IMR-90 (cell line): ENCODE results near the gene HSD17B14. TPM values are rescaled to one million over a fixed set of nuclear protein-coding genes. Genes with fewer than 3 reads are reported as not detected.

Experiments
- ATAC-seq: fragments of 200-7000 bp; cut with Tn5 transposase; 2 replicates; pipeline ENCODE4 v1.9.1; 2020; ENCODE audit warnings: low read depth, mild to moderate bottlenecking, moderate library complexity
- BruUV-seq: library from RNA; stranded (reverse); fragments of 400-500 nt; replicated peaks from 2 replicates; lab custom pipeline; 2021; lab: Mats Ljungman, UMichigan
- CTCF ChIA-PET: fragments of 300-600 bp; formaldehyde crosslinking; extraction: SDS; loops from one replicate; lab custom pipeline; 2021; ENCODE audit warnings: antibody characterized with exemption; lab: Yijun Ruan, JAX
- POLR2A ChIA-PET: fragments of 300-600 bp; sonication (Branson Sonifier 250); formaldehyde crosslinking; loops from one replicate; lab custom pipeline; 2022; ENCODE audit warnings: antibody characterized with exemption; ENCODE audit not compliant: unreplicated experiment; lab: Charles Lee
- DNase-seq: peaks from one replicate; pipeline ENCODE4 v3.0.0; 2013
- H2AFZ ChIP-seq: replicated peaks from 2 replicates; pipeline ENCODE3; 2013; ENCODE audit warnings: low read length, mild to moderate bottlenecking; ENCODE audit not compliant: poor library complexity
- H2AK5ac ChIP-seq: 2 replicates; pipeline ENCODE4 v1.6.1; 2013; ENCODE audit warnings: low read depth, low read length, inconsistent platforms
- H2AK9ac ChIP-seq: replicated peaks from 2 replicates; pipeline ENCODE3; 2013; ENCODE audit warnings: mild to moderate bottlenecking, low read depth, low read length, moderate library complexity; ENCODE audit not compliant: poor library complexity
- H2BK120ac ChIP-seq: 2 replicates; pipeline ENCODE4 v1.6.1; 2013; ENCODE audit warnings: low read depth, low read length, inconsistent platforms
- H2BK15ac ChIP-seq: 3 replicates; pipeline ENCODE4 v1.6.1; 2013; ENCODE audit warnings: low read depth, low read length, inconsistent platforms
- H2BK20ac ChIP-seq: 2 replicates; pipeline ENCODE4 v1.6.1; 2013; ENCODE audit warnings: low read depth, mild to moderate bottlenecking, inconsistent platforms, low read length, moderate library complexity
- H2BK5ac ChIP-seq: 2 replicates; pipeline ENCODE4 v1.6.1; 2013; ENCODE audit warnings: mild to moderate bottlenecking, low read depth, low read length, inconsistent platforms; ENCODE audit not compliant: poor library complexity, severe bottlenecking
- H3K14ac ChIP-seq: replicated peaks from 2 replicates; pipeline ENCODE4 v1.6.1; 2013; ENCODE audit warnings: low read depth, low read length, inconsistent platforms
- H3K18ac ChIP-seq: 2 replicates; pipeline ENCODE4 v1.6.1; 2013; ENCODE audit warnings: low read depth, low read length, control low read depth
- H3K23ac ChIP-seq: 2 replicates; pipeline ENCODE4 v1.6.1; 2013; ENCODE audit warnings: low read depth, low read length, inconsistent platforms
- H3K27ac ChIP-seq: 2 replicates; pipeline ENCODE4 v1.5.1; 2013; ENCODE audit warnings: mild to moderate bottlenecking, control low read depth, low read length; ENCODE audit not compliant: insufficient read depth
- H3K27me3 ChIP-seq: 2 replicates; pipeline ENCODE4 v1.6.1; 2013; ENCODE audit warnings: low read length; ENCODE audit not compliant: control insufficient read depth, insufficient read depth
- H3K36me3 ChIP-seq: 2 replicates; pipeline ENCODE4 v1.6.1; 2013; ENCODE audit warnings: low read length, mixed read lengths; ENCODE audit not compliant: control insufficient read depth, insufficient read depth
- H3K4ac ChIP-seq: 2 replicates; pipeline ENCODE4 v1.6.1; 2013; ENCODE audit warnings: low read depth, low read length, inconsistent platforms
- H3K4me1 ChIP-seq: 2 replicates; pipeline ENCODE4 v1.6.1; 2013; ENCODE audit warnings: low read length, mixed read lengths; ENCODE audit not compliant: control insufficient read depth, insufficient read depth
- H3K4me2 ChIP-seq: 2 replicates; pipeline ENCODE4 v1.6.1; 2013; ENCODE audit warnings: low read depth, mild to moderate bottlenecking, control low read depth, low read length, moderate library complexity
- H3K4me3 ChIP-seq: 2 replicates; pipeline ENCODE4 v1.5.1; 2013; ENCODE audit warnings: low read depth, mild to moderate bottlenecking, control low read depth, low read length, moderate library complexity; ENCODE audit not compliant: insufficient read depth
- H3K56ac ChIP-seq: 2 replicates; pipeline ENCODE4 v1.6.1; 2013; ENCODE audit warnings: low read length, inconsistent platforms; ENCODE audit not compliant: insufficient read depth; ENCODE audit errors: extremely low read depth
- H3K79me1 ChIP-seq, 2 experiments: 2 replicates each; pipeline ENCODE4 v1.6.1; 2013; ENCODE audit warnings: low read length in 2 of 2, inconsistent platforms in 1 of 2, low read depth in 1 of 2
- H3K9ac ChIP-seq: 2 replicates; pipeline ENCODE4 v1.6.1; 2013; ENCODE audit warnings: low read depth, low read length, control low read depth
- H3K9me1 ChIP-seq: 2 replicates; pipeline ENCODE4 v1.6.1; 2013; ENCODE audit warnings: low read length, inconsistent platforms; ENCODE audit not compliant: insufficient read depth
- H3K9me3 ChIP-seq: 2 replicates; pipeline ENCODE4 v1.6.1; 2013; ENCODE audit warnings: low read length; ENCODE audit not compliant: control insufficient read depth, insufficient read depth
- H4K20me1 ChIP-seq: 2 replicates; pipeline ENCODE4 v1.6.1; 2013; ENCODE audit warnings: low read length, inconsistent platforms; ENCODE audit not compliant: insufficient read depth
- H4K5ac ChIP-seq: 2 replicates; pipeline ENCODE4 v1.6.1; 2013; ENCODE audit warnings: mild to moderate bottlenecking, low read depth, low read length, control low read depth
- H4K8ac ChIP-seq, 2 experiments: 2 replicates each; pipeline ENCODE4 v1.6.1; 2013; ENCODE audit warnings: low read depth in 2 of 2, low read length in 2 of 2, control low read depth in 1 of 2, inconsistent platforms in 1 of 2
- H4K91ac ChIP-seq: 2 replicates; pipeline ENCODE4 v1.6.1; 2013; ENCODE audit warnings: low read depth, low read length, inconsistent platforms; ENCODE audit not compliant: insufficient read depth
- BHLHE40 ChIP-seq: fragments of 150-350 bp; IDR thresholded peaks from 2 replicates; pipeline ENCODE4 v1.6.1; 2016; ENCODE audit warnings: mild to moderate bottlenecking, low read depth, low read length
- CEBPB ChIP-seq: IDR thresholded peaks from 2 replicates; pipeline ENCODE4 v1.6.1; 2012; ENCODE audit warnings: low read depth, low read length, improper control_type of control experiment
- CHD1 ChIP-seq: IDR thresholded peaks from 2 replicates; pipeline ENCODE4 v1.6.1; 2012; ENCODE audit warnings: low read depth, low read length, improper control_type of control experiment
- CTCF ChIP-seq: conservative IDR thresholded peaks from 2 replicates; pipeline ENCODE4 v1.5.1; 2012; ENCODE audit warnings: mild to moderate bottlenecking, low read depth, low read length, improper control_type of control experiment
- ELK1 ChIP-seq: fragments of 150-350 bp; IDR thresholded peaks from 2 replicates; pipeline ENCODE4 v1.6.1; 2016; ENCODE audit warnings: low read depth, mild to moderate bottlenecking, low read length, moderate library complexity, borderline replicate concordance
- FOS ChIP-seq: fragments of 150-350 bp; IDR thresholded peaks from 2 replicates; pipeline ENCODE4 v1.6.1; 2016; ENCODE audit warnings: low read depth, low read length
- MAFK ChIP-seq: IDR thresholded peaks from 2 replicates; pipeline ENCODE4 v1.6.1; 2012; ENCODE audit warnings: low read depth, low read length, improper control_type of control experiment
- MAZ ChIP-seq: IDR thresholded peaks from 2 replicates; pipeline ENCODE4 v1.6.1; 2012; ENCODE audit warnings: low read depth, mild to moderate bottlenecking, low read length, improper control_type of control experiment, moderate library complexity, borderline replicate concordance
- MXI1 ChIP-seq: IDR thresholded peaks from 2 replicates; pipeline ENCODE4 v1.6.1; 2012; ENCODE audit warnings: low read depth, mild to moderate bottlenecking, low read length, moderate library complexity, borderline replicate concordance
- NFE2L2 ChIP-seq: fragments of 150-350 bp; IDR thresholded peaks from 2 replicates; pipeline ENCODE4 v1.6.1; 2016; ENCODE audit warnings: low read depth, mild to moderate bottlenecking, low read length
- POLR2A ChIP-seq: IDR thresholded peaks from 2 replicates; pipeline ENCODE4 v1.6.1; 2012; ENCODE audit warnings: mild to moderate bottlenecking, low read depth, low read length
- RAD21 ChIP-seq: IDR thresholded peaks from 2 replicates; pipeline ENCODE4 v1.6.1; 2012; ENCODE audit warnings: low read length, improper control_type of control experiment
- RCOR1 ChIP-seq: IDR thresholded peaks from 2 replicates; pipeline ENCODE4 v1.6.1; 2012; ENCODE audit warnings: mild to moderate bottlenecking, low read length, improper control_type of control experiment; ENCODE audit not compliant: insufficient replicate concordance
- RFX5 ChIP-seq: IDR thresholded peaks from 2 replicates; pipeline ENCODE4 v1.8.0; 2012; ENCODE audit warnings: low read depth, mild to moderate bottlenecking, low read length, moderate library complexity
- SMC3 ChIP-seq: fragments of 150-350 bp; IDR thresholded peaks from 2 replicates; pipeline ENCODE4 v1.6.1; 2016; ENCODE audit warnings: low read depth, mild to moderate bottlenecking, antibody characterized with exemption, low read length, moderate library complexity
- WGBS, 2 experiments: methylation state at CpG; one replicate each; pipeline versions ENCODE4 v1.1.5 to v1.1.7; 2013; ENCODE audit warnings: missing lambda C conversion rate in 2 of 2; ENCODE audit not compliant: insufficient read length in 1 of 2; ENCODE audit errors: extremely low coverage in 2 of 2; 5-methylcytosine and 5-hydroxymethylcytosine counted together
- dilution Hi-C: fragments of 300-500 bp; cut with HindIII; formaldehyde crosslinking; loops from one replicate; pipeline ENCODE4 v1.14.3; 2018; ENCODE audit warnings: low sequenced_read_pairs; ENCODE audit not compliant: unreplicated experiment
- in situ Hi-C: fragments of 300-500 bp; cut with MboI; formaldehyde crosslinking; loops from 3 replicates; pipeline ENCODE4 v1.14.3; 2019; ENCODE audit warnings: low sequenced_read_pairs, inconsistent platforms, mixed read lengths
- intact Hi-C: fragments of 100-400 bp; cut with micrococcal nuclease; formaldehyde crosslinking; loops from 2 replicates; pipeline ENCODE4 v1.10.0; 2022
- polyA plus RNA-seq, 3 experiments: library from polyadenylated mRNA; depleted of rRNA; stranded (reverse); fragments of >200 nt; gene quantifications; 2 replicates each; pipeline ENCODE4 v1.2.3, GENCODE V29; 2012; ENCODE audit warnings: low replicate concordance in 1 of 3
- total RNA-seq: library from RNA; depleted of rRNA; stranded (reverse); fragments of >200 nt; gene quantifications from 2 replicates; pipeline ENCODE4 v1.2.3, GENCODE V29; 2012
- TF ChIP-seq, protein P1 (sequence below): fragments of 150-350 bp; IDR thresholded peaks from 2 replicates; pipeline ENCODE4 v1.6.1; 2017; ENCODE audit warnings: mild to moderate bottlenecking, antibody characterized with exemption, low read length, low read depth

Gene HSD17B14
- total and polyA plus RNA-seq, 2 of the 4 experiments (the other 2 are of a cell fraction), result 0.54 to 4.5 TPM

DNA sequence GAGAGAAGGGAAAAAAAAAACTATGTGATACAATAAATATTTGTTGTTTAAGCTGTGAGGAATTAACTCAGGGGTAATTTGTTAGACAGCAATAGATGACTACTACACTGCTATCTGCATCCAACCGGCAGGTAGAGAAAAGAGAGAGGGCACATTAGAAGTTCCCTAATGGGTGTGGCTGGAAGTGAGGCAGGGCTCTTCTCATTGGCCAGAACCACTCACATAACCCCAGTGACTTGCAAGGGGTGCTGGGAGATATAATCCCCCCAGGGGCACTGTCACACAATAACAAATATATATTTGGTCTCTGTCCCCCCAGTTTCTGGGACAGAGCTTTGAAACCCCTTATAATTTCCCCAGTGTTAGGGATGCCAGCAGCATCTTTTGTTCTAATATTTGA lies 56.7 kb downstream of the HSD17B14 start:
- no peaks in the 10 kb centered on the region for H4K20me1 ChIP-seq
- ATAC-seq, result no peak
- no peak overlapping the region for H3K4me3 ChIP-seq
- peaks cover 5% of the 10 kb centered on the region for H3K4me1 ChIP-seq
- BruUV-seq, result no TSS peak
- H3K4ac ChIP-seq, result no peak overlapping the region
- dilution Hi-C loops (no loop called here), in situ Hi-C loops (no loop called here), intact Hi-C loops (loop anchor here (5.0 to 10.0 kb wide), 2 partner anchors 102 to 445 kb away; no protein-coding TSS in a partner anchor)
- no peak overlapping the region for H2AK9ac ChIP-seq
- H4K8ac ChIP-seq, result no peak overlapping the region
- no peak overlapping the region for H2AK5ac ChIP-seq
- WGBS, 2 experiments, result no CpG with 5 or more reads among the region's 1 CpG
- no peaks in the 10 kb centered on the region for H3K36me3 ChIP-seq
- H3K9me3 ChIP-seq, result no peaks in the 10 kb centered on the region
- H3K14ac ChIP-seq, result no peak overlapping the region
- ChIA-PET POLR2A (interaction anchor here (0.7 kb wide), 1 partner anchor 422 kb away, joined by 5 read pairs; no protein-coding TSS in a partner anchor), CTCF (no interaction called here)
- H3K27me3 ChIP-seq, result peaks cover 3% of the 10 kb centered on the region; the same call in 1 of the 2 replicates
- H2AFZ ChIP-seq, result no peak overlapping the region
- no peak for TF ChIP-seq FOS
- TF ChIP-seq RFX5, result no peak
- TF ChIP-seq, protein P1, sequence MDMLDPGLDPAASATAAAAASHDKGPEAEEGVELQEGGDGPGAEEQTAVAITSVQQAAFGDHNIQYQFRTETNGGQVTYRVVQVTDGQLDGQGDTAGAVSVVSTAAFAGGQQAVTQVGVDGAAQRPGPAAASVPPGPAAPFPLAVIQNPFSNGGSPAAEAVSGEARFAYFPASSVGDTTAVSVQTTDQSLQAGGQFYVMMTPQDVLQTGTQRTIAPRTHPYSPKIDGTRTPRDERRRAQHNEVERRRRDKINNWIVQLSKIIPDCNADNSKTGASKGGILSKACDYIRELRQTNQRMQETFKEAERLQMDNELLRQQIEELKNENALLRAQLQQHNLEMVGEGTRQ, result no peak
- no peak for TF ChIP-seq ELK1
- no peak for TF ChIP-seq CEBPB
- no peak for TF ChIP-seq POLR2A
- TF ChIP-seq NFE2L2, result no peak
- TF ChIP-seq MXI1, result no peak
- no peak for TF ChIP-seq MAZ
- TF ChIP-seq BHLHE40, result no peak
- TF ChIP-seq RCOR1, result no peak
- TF ChIP-seq SMC3, result no peak
- no peak for TF ChIP-seq MAFK
- no peak for TF ChIP-seq CTCF
- TF ChIP-seq RAD21, result no peak
- no peak for TF ChIP-seq CHD1
- H3K9me1 ChIP-seq, result no peaks in the 10 kb centered on the region
- no peak overlapping the region for H2BK5ac ChIP-seq
- H3K27ac ChIP-seq, result no peak overlapping the region
- H3K18ac ChIP-seq, result no peak overlapping the region
- no peak overlapping the region for H3K9ac ChIP-seq
- H4K5ac ChIP-seq, result no peak overlapping the region
- H3K4me2 ChIP-seq, result no peak overlapping the region
- no peak overlapping the region for H2BK20ac ChIP-seq
- H3K23ac ChIP-seq, result no peak overlapping the region
- no peaks in the 10 kb centered on the region for H3K79me1 ChIP-seq
- no peak overlapping the region for H2BK15ac ChIP-seq
- DNase-seq, result no peak
- no peak overlapping the region for H4K91ac ChIP-seq
- H3K56ac ChIP-seq, result no peak overlapping the region
- H2BK120ac ChIP-seq, result no peak overlapping the region
